Measurements from ENCODE around the gene COMT.

DNA sequence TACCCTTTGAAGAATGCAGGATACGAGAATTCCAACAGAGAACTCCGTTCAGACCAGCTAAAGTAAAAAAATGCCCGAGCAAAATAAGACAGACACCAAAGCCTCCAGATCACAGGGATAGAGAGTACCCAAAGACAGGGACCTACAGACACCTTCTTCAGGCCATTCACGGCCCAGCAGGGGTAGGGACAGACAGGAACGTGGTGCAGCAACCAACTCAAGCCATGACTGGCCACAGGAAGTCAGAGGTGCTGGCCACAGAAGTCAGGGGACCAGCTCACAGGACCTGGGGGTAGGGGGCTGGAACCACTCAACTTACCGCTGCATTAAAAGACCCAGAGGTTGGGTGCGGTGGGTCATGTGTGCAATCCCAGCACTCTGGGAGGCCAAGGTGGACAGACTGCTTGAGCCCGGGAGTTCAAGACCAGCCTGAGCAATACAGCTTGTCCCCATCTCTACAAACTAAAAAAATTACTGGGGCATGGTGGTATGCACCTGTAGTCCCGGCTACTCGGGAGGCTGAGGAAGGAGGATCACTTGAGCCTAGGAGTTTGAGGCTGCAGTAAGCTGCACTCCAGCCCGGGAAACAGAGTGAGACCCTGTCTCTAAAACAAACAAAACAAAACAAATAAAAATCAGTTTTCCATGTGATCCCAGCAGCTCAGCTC, 39.9 kb upstream of the COMT start:
- TF ChIP-seq, protein P1, sequence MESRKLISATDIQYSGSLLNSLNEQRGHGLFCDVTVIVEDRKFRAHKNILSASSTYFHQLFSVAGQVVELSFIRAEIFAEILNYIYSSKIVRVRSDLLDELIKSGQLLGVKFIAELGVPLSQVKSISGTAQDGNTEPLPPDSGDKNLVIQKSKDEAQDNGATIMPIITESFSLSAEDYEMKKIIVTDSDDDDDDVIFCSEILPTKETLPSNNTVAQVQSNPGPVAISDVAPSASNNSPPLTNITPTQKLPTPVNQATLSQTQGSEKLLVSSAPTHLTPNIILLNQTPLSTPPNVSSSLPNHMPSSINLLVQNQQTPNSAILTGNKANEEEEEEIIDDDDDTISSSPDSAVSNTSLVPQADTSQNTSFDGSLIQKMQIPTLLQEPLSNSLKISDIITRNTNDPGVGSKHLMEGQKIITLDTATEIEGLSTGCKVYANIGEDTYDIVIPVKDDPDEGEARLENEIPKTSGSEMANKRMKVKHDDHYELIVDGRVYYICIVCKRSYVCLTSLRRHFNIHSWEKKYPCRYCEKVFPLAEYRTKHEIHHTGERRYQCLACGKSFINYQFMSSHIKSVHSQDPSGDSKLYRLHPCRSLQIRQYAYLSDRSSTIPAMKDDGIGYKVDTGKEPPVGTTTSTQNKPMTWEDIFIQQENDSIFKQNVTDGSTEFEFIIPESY (IDR thresholded peaks at IDR 0.05): no peak
- TF ChIP-seq, protein P2, sequence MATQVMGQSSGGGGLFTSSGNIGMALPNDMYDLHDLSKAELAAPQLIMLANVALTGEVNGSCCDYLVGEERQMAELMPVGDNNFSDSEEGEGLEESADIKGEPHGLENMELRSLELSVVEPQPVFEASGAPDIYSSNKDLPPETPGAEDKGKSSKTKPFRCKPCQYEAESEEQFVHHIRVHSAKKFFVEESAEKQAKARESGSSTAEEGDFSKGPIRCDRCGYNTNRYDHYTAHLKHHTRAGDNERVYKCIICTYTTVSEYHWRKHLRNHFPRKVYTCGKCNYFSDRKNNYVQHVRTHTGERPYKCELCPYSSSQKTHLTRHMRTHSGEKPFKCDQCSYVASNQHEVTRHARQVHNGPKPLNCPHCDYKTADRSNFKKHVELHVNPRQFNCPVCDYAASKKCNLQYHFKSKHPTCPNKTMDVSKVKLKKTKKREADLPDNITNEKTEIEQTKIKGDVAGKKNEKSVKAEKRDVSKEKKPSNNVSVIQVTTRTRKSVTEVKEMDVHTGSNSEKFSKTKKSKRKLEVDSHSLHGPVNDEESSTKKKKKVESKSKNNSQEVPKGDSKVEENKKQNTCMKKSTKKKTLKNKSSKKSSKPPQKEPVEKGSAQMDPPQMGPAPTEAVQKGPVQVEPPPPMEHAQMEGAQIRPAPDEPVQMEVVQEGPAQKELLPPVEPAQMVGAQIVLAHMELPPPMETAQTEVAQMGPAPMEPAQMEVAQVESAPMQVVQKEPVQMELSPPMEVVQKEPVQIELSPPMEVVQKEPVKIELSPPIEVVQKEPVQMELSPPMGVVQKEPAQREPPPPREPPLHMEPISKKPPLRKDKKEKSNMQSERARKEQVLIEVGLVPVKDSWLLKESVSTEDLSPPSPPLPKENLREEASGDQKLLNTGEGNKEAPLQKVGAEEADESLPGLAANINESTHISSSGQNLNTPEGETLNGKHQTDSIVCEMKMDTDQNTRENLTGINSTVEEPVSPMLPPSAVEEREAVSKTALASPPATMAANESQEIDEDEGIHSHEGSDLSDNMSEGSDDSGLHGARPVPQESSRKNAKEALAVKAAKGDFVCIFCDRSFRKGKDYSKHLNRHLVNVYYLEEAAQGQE (IDR thresholded peaks at IDR 0.05): no peak

All from liver (tissue), 1 donor.